Body of pancreas (tissue), 4 donors: ENCODE data around the gene SUN1. TPM values are rescaled to one million over a fixed set of nuclear protein-coding genes. Genes with fewer than 3 reads are reported as not detected.
"Not testable (repeated sequence)": the region's sequence is repeated elsewhere in the genome, so short reads cannot be mapped to it uniquely, and the experiment has no call there.

ENCODE experiments used
- ATAC-seq: fragments of 150-250 bp; one replicate; pipeline ENCODE4 v1.9.1; 2016
- DNase-seq, 4 donors: peaks; one replicate each; pipeline ENCODE4 v3.0.0-alpha.2; 2019
- H3K27ac ChIP-seq, 4 donors: fragments of 200-600 bp; sonication (generic); 1 replicate in 3 of 4; 2 replicates in 1 of 4; pipeline versions ENCODE4 v1.5.1 to v1.6.1; 2016 to 2019; ENCODE audit warnings: mild to moderate bottlenecking in 1 of 4, mixed read lengths in 1 of 4, moderate library complexity in 1 of 4
- H3K27me3 ChIP-seq, 2 donors: fragments of 200-600 bp; sonication (generic); one replicate each; pipeline ENCODE4 v1.6.0; 2016; ENCODE audit warnings: mild to moderate bottlenecking in 1 of 2
- H3K36me3 ChIP-seq, 2 donors: fragments of 200-600 bp; sonication (generic); replicated peaks in 1 of 2; 2 replicates each; pipeline ENCODE4 v1.5.1; 2016; ENCODE audit warnings: low read depth in 2 of 2; ENCODE audit not compliant: insufficient read depth in 1 of 2
- H3K4me1 ChIP-seq: fragments of 200-600 bp; sonication (generic); one replicate; pipeline ENCODE4 v1.6.0; 2016
- H3K4me3 ChIP-seq, 2 donors: fragments of 200-600 bp; sonication (generic); 1 replicate in 1 of 2; 2 replicates in 1 of 2; pipeline ENCODE4 v1.5.1; 2016 to 2019
- H3K9me3 ChIP-seq, 3 donors: fragments of 200-600 bp; sonication (generic); 1 replicate in 2 of 3; 2 replicates in 1 of 3; pipeline ENCODE4 v1.5.1; 2016
- CTCF ChIP-seq, 7 experiments: fragments of 450-650 bp in 4 of 7; fragments of 200-600 bp in 3 of 7; sonication (generic) in 3 of 7; IDR thresholded peaks; one replicate each; pipeline ENCODE4 v1.5.1; 2016 to 2019; ENCODE audit warnings: antibody characterized with exemption in 7 of 7
- POLR2A ChIP-seq, 3 donors: fragments of 450-650 bp; IDR thresholded peaks; one replicate each; pipeline ENCODE4 v1.6.1; 2016; ENCODE audit warnings: antibody characterized with exemption in 3 of 3, mild to moderate bottlenecking in 2 of 3
- WGBS, 2 donors: methylation state at CpG; one replicate each; pipeline ENCODE4 v1.1.5; 2017; 5-methylcytosine and 5-hydroxymethylcytosine counted together
- intact Hi-C: fragments of 100-400 bp; cut with DNase I; formaldehyde crosslinking; loops from one replicate; pipeline ENCODE4 v1.15.1; 2023
- total RNA-seq, 2 donors: library from RNA; depleted of rRNA; stranded (reverse); fragments of >200 nt; gene quantifications; one replicate each; pipeline ENCODE4 v1.1.0, GENCODE V29; 2016

The SUN1 gene
- total RNA-seq, 2 donors from 2014 or later: 75.8 to 122 TPM

DNA sequence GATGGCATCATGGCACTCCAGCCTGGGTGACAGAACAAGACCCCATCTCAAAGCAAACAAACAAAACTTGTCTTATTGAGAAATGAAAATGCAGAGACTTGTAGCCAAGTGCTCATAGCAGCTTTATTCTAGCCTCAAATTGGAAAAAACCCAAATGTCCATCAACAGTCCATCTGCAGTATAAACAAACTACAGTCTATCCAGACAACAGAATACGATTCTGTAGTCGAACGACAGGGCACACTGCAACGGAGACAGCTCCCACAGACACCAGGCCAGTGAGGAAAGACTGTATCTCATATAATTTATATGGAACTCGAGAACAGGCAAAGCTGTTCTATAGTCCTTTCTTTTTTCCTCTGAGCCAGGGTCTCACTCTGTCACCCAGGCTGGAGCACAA lies 40.8 kb upstream of the SUN1 start:
- H3K9me3 ChIP-seq: no peaks in the 10 kb centered on the region
- no peaks in the 10 kb centered on the region for H3K27me3 ChIP-seq
- H3K4me1 ChIP-seq: no peaks in the 10 kb centered on the region
- intact Hi-C loops: loop anchor here (5.0 kb wide), 1 partner anchor 71 kb away; no protein-coding TSS in a partner anchor
- no peak overlapping the region for H3K4me3 ChIP-seq
- no peak for DNase-seq
- TF ChIP-seq CTCF (IDR thresholded peaks at IDR 0.05): no peak
- TF ChIP-seq POLR2A (IDR thresholded peaks at IDR 0.05): no peak
- no peak for ATAC-seq
- WGBS, 2 donors: 85 to 96% methylated on average over 5 of the region's 5 CpGs
- H3K36me3 ChIP-seq: no peaks in the 10 kb centered on the region
- H3K27ac ChIP-seq: no peak overlapping the region

DNA sequence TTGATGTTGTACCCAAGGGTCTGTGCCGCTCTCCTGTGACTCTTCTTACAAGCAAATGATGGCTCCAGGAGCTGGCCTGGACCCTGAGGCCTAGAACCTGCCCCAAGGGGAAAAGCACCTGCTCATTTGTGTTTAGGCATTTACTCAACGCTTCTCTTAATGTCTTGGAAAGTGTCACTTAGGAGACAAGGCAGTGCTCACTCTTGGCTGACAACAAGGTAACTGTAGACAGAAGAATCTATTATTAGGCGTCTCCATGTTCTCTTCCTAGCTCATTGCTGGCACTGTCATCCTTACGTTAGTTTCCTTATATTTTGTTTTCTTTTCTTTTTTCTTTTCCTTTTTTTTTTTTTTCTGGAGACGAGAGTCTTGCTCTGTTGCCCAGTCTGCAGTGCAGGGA lies 38.1 kb upstream of the SUN1 start:
- intact Hi-C loops: loop anchor here (5.0 kb wide), 1 partner anchor 68 kb away; no protein-coding TSS in a partner anchor
- ATAC-seq (no peak), DNase-seq (no peak)
- WGBS, 2 donors: 87 to 89% methylated on average over 5 of the region's 5 CpGs
- H3K4me1 ChIP-seq: no peaks in the 10 kb centered on the region
- TF ChIP-seq POLR2A (IDR thresholded peaks at IDR 0.05): no peak
- no peak for TF ChIP-seq CTCF (IDR thresholded peaks at IDR 0.05)
- no peaks in the 10 kb centered on the region for H3K36me3 ChIP-seq
- H3K27me3 ChIP-seq: no peaks in the 10 kb centered on the region
- no peak overlapping the region for H3K4me3 ChIP-seq
- H3K9me3 ChIP-seq: no peaks in the 10 kb centered on the region
- no peak overlapping the region for H3K27ac ChIP-seq

DNA sequence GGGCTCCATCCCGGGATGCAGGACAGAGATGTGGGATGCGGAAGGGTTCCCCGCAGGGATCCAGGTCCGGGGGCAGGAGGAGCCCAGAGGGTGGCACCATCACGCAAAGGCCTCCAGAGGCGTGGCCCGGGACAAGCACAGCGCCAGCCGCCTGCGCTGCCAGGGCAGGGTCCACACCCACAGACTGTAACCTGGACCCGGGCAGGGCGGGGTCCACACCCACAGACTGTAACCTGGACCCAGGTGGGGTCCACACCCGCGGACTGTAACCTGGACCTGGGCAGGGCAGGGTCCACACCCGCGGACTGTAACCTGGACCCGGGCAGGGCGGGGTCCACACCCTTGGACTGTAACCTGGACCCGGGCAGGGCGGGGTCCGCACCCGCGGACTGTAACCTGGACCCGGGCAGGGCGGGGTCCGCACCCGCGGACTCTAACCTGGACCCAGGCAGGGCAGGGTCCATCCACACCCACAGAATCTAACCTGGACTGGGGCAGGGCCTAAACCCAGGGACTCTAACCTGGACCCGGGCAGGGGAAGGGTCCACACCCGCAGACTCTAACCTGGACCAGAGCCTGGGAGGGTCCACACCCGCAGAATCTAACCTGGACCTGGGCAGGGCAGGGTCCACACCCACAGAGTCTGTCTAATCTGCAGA lies 37.5 kb upstream of the SUN1 start:
- H3K9me3 ChIP-seq: no peaks in the 10 kb centered on the region
- intact Hi-C loops: loop anchor here (5.0 kb wide), 1 partner anchor 68 kb away; no protein-coding TSS in a partner anchor
- 92% methylated on average over 5 to 25 of the region's 31 CpGs for WGBS, 2 donors
- H3K4me1 ChIP-seq: no peaks in the 10 kb centered on the region
- no peak for TF ChIP-seq CTCF (IDR thresholded peaks at IDR 0.05)
- no peak for TF ChIP-seq POLR2A (IDR thresholded peaks at IDR 0.05)
- no peak overlapping the region for H3K4me3 ChIP-seq
- H3K27me3 ChIP-seq: no peaks in the 10 kb centered on the region
- ATAC-seq (no peak), DNase-seq (no peak)
- no peak overlapping the region for H3K27ac ChIP-seq
- H3K36me3 ChIP-seq: no peaks in the 10 kb centered on the region

DNA sequence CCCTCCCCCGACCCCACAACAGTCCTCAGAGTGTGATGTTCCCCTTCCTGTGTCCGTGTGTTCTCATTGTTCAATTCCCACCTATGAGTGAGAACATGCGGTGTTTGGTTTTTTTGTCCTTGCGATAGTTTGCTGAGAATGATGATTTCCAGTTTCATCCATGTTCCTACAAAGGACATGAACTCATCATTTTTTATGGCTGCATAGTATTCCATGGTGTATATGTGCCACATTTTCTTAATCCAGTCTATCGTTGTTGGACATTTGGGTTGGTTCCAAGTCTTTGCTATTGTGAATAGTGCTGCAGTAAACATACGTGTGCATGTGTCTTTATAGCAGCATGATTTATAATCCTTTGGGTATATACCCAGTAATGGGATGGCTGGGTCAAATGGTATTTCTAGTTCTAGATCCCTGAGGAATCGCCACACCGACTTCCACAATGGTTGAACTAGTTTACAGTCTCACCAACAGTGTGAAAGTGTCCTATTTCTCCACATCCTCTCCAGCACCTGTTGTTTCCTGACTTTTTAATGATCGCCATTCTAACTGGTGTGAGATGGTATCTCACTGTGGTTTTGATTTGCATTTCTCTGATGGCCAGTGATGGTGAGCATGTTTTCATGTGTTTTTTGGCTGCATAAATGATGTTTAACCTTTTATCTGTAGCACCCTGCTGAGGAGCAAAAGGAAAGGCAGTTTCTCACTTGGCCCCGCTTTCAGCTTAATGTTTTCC lies 35.7 kb upstream of the SUN1 start:
- H3K27ac ChIP-seq, intact Hi-C loops, DNase-seq, H3K27me3 ChIP-seq, H3K4me3 ChIP-seq, H3K4me1 ChIP-seq, H3K9me3 ChIP-seq, ATAC-seq, H3K36me3 ChIP-seq: not testable (repeated sequence)
- WGBS, 2 donors: 84 to 90% methylated on average over 4 to 7 of the region's 10 CpGs

DNA sequence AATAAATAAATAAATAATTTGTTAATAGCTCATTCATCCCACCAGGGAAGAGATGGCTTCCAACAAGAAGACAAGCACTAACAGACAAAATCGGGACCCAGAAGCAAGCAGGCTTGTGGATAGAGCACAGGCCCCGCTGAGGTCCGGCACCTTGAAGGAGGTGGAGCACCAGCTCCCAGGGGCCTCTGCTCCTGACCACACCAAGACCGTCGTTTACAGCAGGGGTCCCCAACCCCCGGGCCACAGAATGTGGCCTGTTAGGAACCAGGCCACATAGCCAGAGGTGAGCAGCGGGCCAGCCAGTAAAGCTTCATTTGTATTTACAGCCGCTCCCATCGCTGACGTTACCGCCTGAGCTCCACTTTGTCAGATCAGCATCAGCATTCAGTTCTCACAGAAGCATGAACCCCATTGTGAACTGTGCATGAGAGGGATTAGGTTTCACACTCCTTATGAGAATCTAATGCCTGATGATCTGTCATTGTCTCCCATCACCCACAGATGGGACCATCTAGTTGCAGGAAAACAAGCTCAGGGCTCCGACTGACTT lies 33.3 kb upstream of the SUN1 start:
- Histone ChIP-seq H3K27me3 (no peaks in the 10 kb centered on the region), H3K9me3 (no peaks in the 10 kb centered on the region), H3K4me3 (no peak overlapping the region), H3K4me1 (peaks cover 18% of the 10 kb centered on the region), H3K27ac (no peak overlapping the region), H3K36me3 (no peaks in the 10 kb centered on the region)
- WGBS, 2 donors: 93 to 96% methylated on average over 6 to 12 of the region's 12 CpGs
- ATAC-seq (no peak), DNase-seq (no peak)
- intact Hi-C loops: no loop called here
- no peak for TF ChIP-seq POLR2A (IDR thresholded peaks at IDR 0.05)
- no peak for TF ChIP-seq CTCF (IDR thresholded peaks at IDR 0.05)
